ENCODE measurements around the gene SLC22A25.

SLC22A25 gene

GRCh38 chr11:63227521-63228107 is 15.8 kb downstream of the SLC22A25 start:
- DNase-seq = no peak

GRCh38 chr11:63226488-63227114 is 16.8 kb downstream of the SLC22A25 start:
- DNase-seq = no peak

- no peak for DNase-seq
Measured at GRCh38 chr11:63214093-63214492, 29.3 kb downstream of the SLC22A25 start.

- DNase-seq = no peak
Measured at GRCh38 chr11:63212742-63213141, 30.7 kb downstream of the SLC22A25 start.

- no peak for DNase-seq
Measured at GRCh38 chr11:63210111-63210510, 33.3 kb downstream of the SLC22A25 start.
